Measurements from ENCODE around the gene SH3BGRL3. TPM values are rescaled to one million over a fixed set of nuclear protein-coding genes. Genes with fewer than 3 reads are reported as not detected.
"Not testable (repeated sequence)": the region's sequence is repeated elsewhere in the genome, so short reads cannot be mapped to it uniquely, and the experiment has no call there.

Gene SH3BGRL3
- 100 to 1,000 TPM; 361 to 435 TPM for total RNA-seq
- 184 to 235 reads per million in 2 donors for total RNA-seq

DNA sequence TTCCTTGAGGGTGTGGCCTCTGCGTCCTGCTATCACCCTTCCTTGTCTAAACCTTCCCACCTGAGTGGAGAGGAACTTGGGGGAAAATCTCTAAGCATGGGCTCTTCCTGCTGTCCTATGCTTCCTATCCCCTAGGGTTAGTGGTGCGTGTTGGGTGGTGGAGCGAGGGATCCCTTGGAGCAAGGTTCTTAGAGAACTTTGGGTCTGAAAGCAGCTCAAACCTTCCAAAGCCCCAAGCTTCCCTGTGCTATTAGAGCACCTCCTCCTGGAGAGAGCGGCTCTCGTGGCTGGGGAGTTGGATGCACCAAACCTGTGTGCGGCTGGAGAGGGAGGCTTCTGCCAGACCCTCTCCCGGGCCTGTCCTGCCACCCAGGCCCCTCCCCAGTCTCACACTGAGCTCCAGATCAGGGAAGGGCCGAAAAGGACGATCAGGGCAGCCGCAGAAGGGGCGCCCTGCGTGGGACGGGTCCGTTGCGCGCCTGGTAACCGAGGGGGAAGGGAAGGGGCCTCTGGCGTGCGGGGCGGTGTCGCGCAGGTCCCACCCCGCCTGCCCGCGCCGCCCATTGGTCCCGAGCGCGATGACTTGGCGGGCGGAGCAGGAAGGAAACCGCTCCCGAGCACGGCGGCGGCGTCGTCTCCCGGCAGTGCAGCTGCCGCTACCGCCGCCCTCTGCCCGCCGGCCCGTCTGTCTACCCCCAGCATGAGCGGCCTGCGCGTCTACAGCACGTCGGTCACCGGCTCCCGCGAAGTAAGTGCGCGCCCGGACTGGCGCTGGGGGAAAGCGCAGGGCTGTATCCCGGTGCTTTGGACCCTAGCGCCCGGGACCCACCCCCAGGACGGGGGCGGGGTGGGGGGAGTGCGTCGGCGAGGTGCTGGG is at the start of gene SH3BGRL3:
Gene SH3BGRL3 (plus strand): TSS at position 631 of the 877 bp plus-strand sequence. CDS start 70 bp downstream, at position 701.
- peaks cover 72% of the 10 kb centered on the region for H3K4me1 Mint-ChIP-seq
- no peaks in the 10 kb centered on the region for H3K9me3 ChIP-seq (ENCODE audit: control insufficient read depth, low read length, poor library complexity, severe bottlenecking)
- ATAC-seq = peak; percentile 71
- peak within 1 kb of the TSS; percentile 97 for H3K27ac Mint-ChIP-seq
- no peaks in the 10 kb centered on the region for H3K27me3 Mint-ChIP-seq
- peaks cover 16% of the 10 kb centered on the region for H3K36me3 Mint-ChIP-seq (ENCODE audit: low read depth)
- peak within 1 kb of the TSS; percentile 97 for H3K4me3 Mint-ChIP-seq
- DNase-seq = peak; percentile 76 to 85 (median 84)

DNA sequence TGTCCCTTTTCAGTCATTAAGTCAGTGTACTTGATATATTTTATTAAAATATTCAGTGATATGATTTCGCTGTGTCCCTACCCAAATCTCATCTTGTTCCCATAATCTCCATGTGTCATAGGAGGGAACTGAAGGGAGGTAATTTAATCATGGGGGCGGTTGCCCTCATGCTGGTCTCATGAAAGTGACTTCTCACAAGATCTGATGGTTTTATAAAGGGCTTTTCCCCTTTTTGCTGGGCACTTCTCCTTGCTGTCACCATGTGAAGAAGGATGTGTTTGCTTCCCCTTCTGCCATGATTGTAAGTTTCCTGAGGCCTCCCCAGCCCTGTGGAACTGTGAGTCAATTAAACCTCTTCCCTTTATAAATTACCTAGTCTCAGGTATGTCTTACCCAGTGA is 49.2 kb upstream of the SH3BGRL3 start:
- H3K36me3 Mint-ChIP-seq (ENCODE audit: low read depth); H3K27ac Mint-ChIP-seq; H3K4me3 Mint-ChIP-seq; DNase-seq; H3K9me3 ChIP-seq (ENCODE audit: control insufficient read depth, low read length, poor library complexity, severe bottlenecking); ATAC-seq: not testable (repeated sequence)
- Mint-ChIP-seq H3K27me3 (peaks cover 23% of the 10 kb centered on the region), H3K4me1 (peaks cover 17% of the 10 kb centered on the region)

DNA sequence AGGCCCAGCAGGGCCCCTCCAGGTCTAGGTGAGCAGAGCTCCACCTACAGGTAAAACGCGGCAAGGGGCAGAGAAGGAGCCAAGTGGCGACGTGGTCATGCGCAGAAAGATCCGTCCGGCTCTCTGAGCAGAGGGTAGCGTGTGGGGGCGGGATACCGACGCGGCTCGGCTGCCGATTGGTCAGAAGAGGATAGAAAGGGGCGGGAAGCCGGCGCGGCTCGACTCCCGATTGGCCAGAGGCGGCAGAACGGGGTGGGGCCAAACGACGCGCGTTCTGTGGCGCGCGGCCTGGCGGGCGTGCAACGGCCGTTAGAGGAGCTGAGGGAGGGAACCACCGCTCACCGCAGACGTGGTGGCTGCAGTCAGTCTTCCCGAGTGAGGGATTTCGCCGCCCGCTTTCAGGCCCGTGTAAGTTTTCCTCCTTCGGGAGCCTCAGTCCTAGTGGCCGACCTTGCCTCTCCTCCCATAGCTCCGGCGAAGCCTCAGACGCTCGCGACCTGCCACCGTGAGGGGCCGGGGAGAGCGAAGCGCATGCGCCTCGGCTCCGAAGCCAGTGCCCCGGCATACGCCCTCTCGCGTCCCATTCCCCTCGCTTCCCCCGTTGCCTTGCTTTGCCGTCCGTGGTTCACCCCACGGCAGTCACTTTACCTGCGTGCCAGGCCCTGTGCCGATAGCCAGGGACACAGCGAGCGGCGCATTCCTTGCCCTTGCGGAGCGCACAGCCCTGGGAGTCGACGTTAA is 45.8 kb upstream of the SH3BGRL3 start, which contains the start of gene CEP85:
Gene CEP85 (plus strand): TSS at position 298 of the 741 bp plus-strand sequence. CDS start 5,584 bp downstream, outside the sequence.
- Mint-ChIP-seq H3K27me3 (no peaks in the 10 kb centered on the region), H3K27ac (peak within 1 kb of the TSS; percentile 97), H3K36me3 (ENCODE audit: low read depth) (no peaks in the 10 kb centered on the region), H3K4me3 (peak within 1 kb of the TSS; percentile 100), H3K4me1 (peaks cover 29% of the 10 kb centered on the region)
- DNase-seq (peak; percentile 96 to 97 (median 97)), ATAC-seq (peak; percentile 92)
- no peaks in the 10 kb centered on the region for H3K9me3 ChIP-seq (ENCODE audit: control insufficient read depth, low read length, poor library complexity, severe bottlenecking)

DNA sequence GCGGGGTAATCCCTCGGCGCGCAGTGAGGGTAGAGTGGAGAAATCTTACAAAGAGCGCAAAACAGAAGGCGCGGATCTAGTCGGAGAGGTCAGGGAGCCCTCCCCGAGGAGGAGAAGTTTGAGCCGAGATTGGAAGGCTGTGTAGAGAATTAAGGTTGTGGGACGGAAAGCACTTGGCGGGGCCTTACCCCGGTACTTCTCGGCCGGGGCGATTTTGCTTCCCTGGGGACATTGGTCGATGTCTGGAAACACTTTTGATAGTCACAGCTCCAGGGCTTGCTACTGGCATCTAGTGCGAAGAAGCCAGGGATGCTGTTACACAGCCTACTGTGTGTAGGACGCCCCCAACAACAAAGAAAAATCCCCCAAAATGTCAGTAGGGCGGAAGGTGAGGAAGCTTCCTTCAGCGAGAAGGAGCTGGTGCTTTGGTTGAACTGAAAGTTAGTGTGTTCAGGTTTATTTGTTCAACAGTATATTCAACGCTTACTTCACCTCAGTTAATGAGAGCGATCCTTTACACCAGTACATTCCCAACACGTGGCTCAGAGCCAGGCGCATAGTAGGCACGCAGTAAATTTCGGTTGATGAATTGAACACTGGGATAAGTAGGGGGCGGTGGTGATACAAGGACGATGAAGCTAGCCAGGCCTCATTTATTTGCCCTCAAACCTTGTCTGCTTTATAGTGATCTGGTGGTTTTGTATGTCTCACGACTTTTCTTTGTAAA is 45.1 kb upstream of the SH3BGRL3 start:
- H3K4me1 Mint-ChIP-seq = peaks cover 29% of the 10 kb centered on the region

DNA sequence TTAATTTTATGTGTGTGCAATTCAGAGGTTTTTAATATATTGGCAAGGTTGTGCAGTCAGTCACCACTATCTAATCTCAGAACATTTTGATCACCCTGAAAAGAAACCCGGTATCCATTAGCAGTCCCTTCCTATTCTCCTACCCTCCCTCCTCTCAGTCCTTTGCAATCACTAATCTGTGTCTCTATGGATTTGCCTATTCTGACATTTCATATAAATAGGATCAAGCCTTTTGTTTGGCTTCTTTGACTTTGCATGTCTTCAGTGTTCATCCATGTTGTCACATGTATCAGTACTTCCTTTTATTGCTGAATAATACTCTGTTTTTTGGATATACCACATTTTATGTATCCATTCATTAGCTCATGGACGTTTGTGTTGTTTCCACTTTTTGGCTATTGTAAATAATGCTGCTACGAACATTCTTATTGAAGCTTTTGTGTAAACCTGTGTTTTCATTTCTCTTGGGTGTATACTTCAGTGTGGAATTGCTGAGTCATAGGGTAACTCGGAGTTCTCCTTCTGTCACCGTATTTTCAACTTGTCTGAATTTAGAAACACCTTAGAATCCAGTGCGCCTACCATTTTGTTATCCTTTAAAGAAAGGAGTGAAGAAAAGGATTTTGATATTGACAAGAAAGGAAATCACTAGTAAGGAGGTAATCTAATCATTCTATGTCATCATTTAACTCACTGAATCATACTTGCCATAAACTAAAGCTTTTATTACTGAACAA is 42.5 kb upstream of the SH3BGRL3 start:
- H3K4me1 Mint-ChIP-seq = peaks cover 31% of the 10 kb centered on the region
- no peaks in the 10 kb centered on the region for H3K27me3 Mint-ChIP-seq
- peak overlapping the region; percentile 33 for H3K4me3 Mint-ChIP-seq
- DNase-seq (no peak), ATAC-seq (no peak)
- H3K36me3 Mint-ChIP-seq (ENCODE audit: low read depth) = no peaks in the 10 kb centered on the region
- no peaks in the 10 kb centered on the region for H3K9me3 ChIP-seq (ENCODE audit: control insufficient read depth, low read length, poor library complexity, severe bottlenecking)
- H3K27ac Mint-ChIP-seq = no peak overlapping the region

More for the DNA sequence above, 45.1 kb upstream of the SH3BGRL3 start:
- peak overlapping the region; percentile 97 for H3K27ac Mint-ChIP-seq
- peak in 2 of 3 donors; percentile 10 to 12 for DNase-seq
- no peaks in the 10 kb centered on the region for H3K9me3 ChIP-seq (ENCODE audit: control insufficient read depth, low read length, poor library complexity, severe bottlenecking)
- peak overlapping the region; percentile 100 for H3K4me3 Mint-ChIP-seq
- no peaks in the 10 kb centered on the region for H3K36me3 Mint-ChIP-seq (ENCODE audit: low read depth)
- ATAC-seq = no peak
- no peaks in the 10 kb centered on the region for H3K27me3 Mint-ChIP-seq

DNA sequence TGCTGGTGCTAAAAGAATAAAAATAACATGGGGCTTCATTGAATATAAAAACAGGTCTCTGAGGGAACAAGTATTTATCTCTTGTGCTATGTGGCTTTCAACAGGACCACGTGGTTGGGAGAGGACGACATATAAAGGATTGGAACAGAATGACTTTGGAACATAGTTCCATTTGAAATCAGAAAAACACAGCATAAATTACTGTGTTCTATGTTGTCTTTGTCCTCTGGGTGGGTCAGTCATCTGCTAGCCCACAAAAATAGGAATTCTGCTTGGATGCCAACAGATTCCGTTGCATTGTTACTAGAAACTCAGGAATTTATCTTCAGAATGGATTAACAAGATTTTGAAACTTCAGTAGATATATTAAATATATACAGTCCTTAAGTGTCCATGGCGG is 40.0 kb upstream of the SH3BGRL3 start:
- Mint-ChIP-seq H3K27me3 (no peaks in the 10 kb centered on the region), H3K27ac (no peak overlapping the region), H3K36me3 (ENCODE audit: low read depth) (peaks cover 2% of the 10 kb centered on the region), H3K4me3 (no peak overlapping the region), H3K4me1 (peaks cover 22% of the 10 kb centered on the region)
- ATAC-seq (no peak), DNase-seq (no peak)
- H3K9me3 ChIP-seq (ENCODE audit: control insufficient read depth, low read length, poor library complexity, severe bottlenecking) = no peaks in the 10 kb centered on the region

DNA sequence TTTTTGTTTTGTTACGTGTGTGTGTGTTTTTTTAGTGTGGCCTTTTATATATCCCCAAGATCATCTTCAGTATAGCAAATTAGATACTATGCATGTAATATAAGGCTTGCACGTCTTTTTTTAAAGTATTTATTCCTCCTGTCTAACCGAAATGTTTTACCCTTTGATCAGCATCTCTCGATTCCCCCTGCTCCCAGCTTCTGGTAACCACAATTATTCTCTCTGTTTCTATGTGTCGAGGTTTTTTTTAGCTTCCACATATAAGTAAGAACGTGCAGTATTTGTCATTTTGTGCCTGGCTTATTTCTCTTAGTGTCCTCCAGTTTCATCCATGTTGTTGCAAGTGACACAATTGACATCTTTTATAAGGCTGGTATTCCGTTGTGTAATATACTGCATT is 27.2 kb upstream of the SH3BGRL3 start:
- ATAC-seq (no peak), DNase-seq (no peak)
- Mint-ChIP-seq H3K4me3 (no peak overlapping the region), H3K27me3 (no peaks in the 10 kb centered on the region), H3K4me1 (peaks cover 6% of the 10 kb centered on the region), H3K27ac (peak overlapping the region; percentile 41), H3K36me3 (ENCODE audit: low read depth) (peaks cover 6% of the 10 kb centered on the region)
- no peaks in the 10 kb centered on the region for H3K9me3 ChIP-seq (ENCODE audit: control insufficient read depth, low read length, poor library complexity, severe bottlenecking)

DNA sequence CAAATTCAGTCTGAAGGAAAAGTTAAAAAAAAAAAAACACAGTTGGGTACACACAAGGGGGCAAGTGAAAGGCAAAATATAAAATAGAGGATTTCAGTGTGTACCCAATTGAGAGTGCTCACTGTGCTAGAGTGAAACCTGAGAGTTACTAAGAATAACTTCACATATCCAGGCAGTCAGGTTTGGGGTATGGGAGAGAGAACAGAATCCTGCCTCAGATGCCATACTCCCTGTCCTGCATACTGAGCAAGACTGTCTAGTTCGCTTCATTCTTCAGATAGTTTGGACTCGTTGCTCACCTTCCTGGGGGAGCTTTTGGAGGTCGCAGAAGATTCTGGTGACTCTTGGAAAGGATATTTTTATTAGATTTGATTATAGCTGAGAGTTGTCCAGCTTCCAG is 25.5 kb upstream of the SH3BGRL3 start:
- Mint-ChIP-seq H3K27ac (peak overlapping the region; percentile 56), H3K4me1 (peaks cover 6% of the 10 kb centered on the region), H3K36me3 (ENCODE audit: low read depth) (peaks cover 10% of the 10 kb centered on the region), H3K4me3 (no peak overlapping the region), H3K27me3 (no peaks in the 10 kb centered on the region)
- no peak for ATAC-seq
- no peaks in the 10 kb centered on the region for H3K9me3 ChIP-seq (ENCODE audit: control insufficient read depth, low read length, poor library complexity, severe bottlenecking)
- DNase-seq = no peak

DNA sequence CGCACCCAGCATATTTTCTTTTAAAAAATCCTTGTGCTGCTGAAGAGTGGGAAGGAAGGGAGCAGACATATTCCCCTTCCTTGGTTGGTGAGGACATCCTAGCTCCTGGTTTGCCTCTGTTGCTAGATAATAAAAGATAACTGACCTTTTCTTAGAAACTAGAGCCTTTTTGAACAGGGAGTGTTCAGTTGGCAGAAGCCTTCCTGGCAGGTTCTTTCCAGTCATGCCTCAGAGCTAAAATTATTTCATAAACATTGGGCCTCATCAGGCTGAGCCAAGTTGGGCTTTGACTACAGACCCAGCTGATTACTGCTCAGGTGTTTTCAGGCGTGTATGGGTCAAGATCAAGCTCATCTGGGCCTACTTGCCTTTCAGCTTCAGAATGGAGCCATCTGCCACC is 22.7 kb upstream of the SH3BGRL3 start:
- H3K27me3 Mint-ChIP-seq = no peaks in the 10 kb centered on the region
- H3K36me3 Mint-ChIP-seq (ENCODE audit: low read depth) = peaks cover 10% of the 10 kb centered on the region
- ATAC-seq = no peak
- H3K27ac Mint-ChIP-seq = peak overlapping the region; percentile 37
- DNase-seq = no peak
- H3K4me1 Mint-ChIP-seq = peaks cover 4% of the 10 kb centered on the region
- H3K9me3 ChIP-seq (ENCODE audit: control insufficient read depth, low read length, poor library complexity, severe bottlenecking) = no peaks in the 10 kb centered on the region
- H3K4me3 Mint-ChIP-seq = no peak overlapping the region

DNA sequence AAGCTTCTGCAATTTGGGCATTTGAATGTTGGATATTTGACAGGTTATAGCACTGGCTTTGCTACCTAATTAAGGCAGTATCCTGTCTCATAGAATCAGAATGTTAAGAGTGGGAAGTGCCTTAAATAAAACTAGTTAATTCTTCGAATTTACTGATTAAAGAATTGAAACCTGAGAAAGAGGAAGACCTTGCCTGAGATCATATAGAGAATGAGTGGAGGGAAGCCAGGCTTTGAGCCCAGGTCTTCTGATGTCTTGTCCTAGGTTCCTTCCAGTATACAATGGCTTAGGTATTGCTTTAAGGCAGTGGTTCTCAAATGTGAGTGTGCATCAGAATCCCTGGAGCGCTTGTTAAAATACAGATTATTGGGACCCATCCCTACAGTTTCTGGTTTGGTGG is 20.9 kb upstream of the SH3BGRL3 start:
- no peaks in the 10 kb centered on the region for H3K27me3 Mint-ChIP-seq
- no peaks in the 10 kb centered on the region for H3K4me1 Mint-ChIP-seq
- H3K36me3 Mint-ChIP-seq (ENCODE audit: low read depth) = peaks cover 11% of the 10 kb centered on the region
- no peak overlapping the region for H3K27ac Mint-ChIP-seq
- H3K9me3 ChIP-seq (ENCODE audit: control insufficient read depth, low read length, poor library complexity, severe bottlenecking) = no peaks in the 10 kb centered on the region
- DNase-seq (no peak), ATAC-seq (no peak)
- no peak overlapping the region for H3K4me3 Mint-ChIP-seq

DNA sequence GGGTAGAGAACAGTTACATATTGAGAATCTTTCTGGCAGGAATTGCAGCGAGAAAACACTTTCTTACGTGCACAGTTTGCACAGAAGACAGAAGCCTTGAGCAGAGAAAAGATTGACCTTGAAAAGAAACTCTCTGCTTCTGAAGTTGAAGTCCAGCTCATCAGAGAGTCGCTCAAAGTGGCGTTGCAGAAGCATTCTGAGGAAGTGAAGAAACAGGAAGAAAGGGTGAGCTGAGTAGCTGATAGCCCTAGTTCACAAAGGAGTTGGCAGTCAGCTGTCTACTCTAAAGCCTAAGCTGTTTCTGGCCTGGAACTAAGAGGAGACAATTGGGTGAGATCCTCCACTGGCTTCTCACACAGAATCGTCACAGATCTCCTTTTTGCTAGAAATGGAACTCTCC is 20.3 kb upstream of the SH3BGRL3 start:
- ATAC-seq (no peak), DNase-seq (no peak)
- no peaks in the 10 kb centered on the region for H3K27me3 Mint-ChIP-seq
- H3K9me3 ChIP-seq (ENCODE audit: control insufficient read depth, low read length, poor library complexity, severe bottlenecking) = no peaks in the 10 kb centered on the region
- no peak overlapping the region for H3K4me3 Mint-ChIP-seq
- H3K4me1 Mint-ChIP-seq = no peaks in the 10 kb centered on the region
- H3K36me3 Mint-ChIP-seq (ENCODE audit: low read depth) = peaks cover 11% of the 10 kb centered on the region
- no peak overlapping the region for H3K27ac Mint-ChIP-seq

DNA sequence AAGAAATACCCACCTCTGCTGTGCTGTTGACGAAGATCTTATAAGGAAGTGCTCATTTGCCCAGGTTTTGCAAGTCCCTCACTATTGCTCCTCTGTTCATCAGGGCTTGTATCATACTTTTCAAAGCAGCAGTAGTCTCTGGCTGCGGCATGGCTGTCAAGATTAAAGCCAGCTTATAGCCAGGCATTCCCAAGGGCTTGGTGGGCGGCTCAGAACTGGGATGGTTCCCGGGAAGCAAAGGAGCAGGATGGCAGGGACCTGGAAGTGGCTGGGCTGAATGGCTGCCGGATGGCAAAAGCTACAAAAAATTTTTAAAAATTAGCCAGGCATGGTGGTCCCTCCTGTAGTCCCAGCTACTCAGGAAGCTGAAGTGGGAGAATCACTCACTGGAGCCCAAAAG is 16.7 kb upstream of the SH3BGRL3 start:
- Mint-ChIP-seq H3K27me3 (no peaks in the 10 kb centered on the region), H3K4me1 (peaks cover 4% of the 10 kb centered on the region), H3K27ac (no peak overlapping the region), H3K36me3 (ENCODE audit: low read depth) (peaks cover 8% of the 10 kb centered on the region), H3K4me3 (no peak overlapping the region)
- ATAC-seq = no peak
- no peak for DNase-seq
- no peaks in the 10 kb centered on the region for H3K9me3 ChIP-seq (ENCODE audit: control insufficient read depth, low read length, poor library complexity, severe bottlenecking)

All from T-helper 17 cell (primary cell).